Effector memory CD8-positive, alpha-beta T cell (primary cell): ENCODE data around the gene ASB6.

ENCODE experiments used
- ATAC-seq: fragments of 150-1000 bp; cut with Tn5 transposase; replicated peaks from 2 replicates; pipeline ENCODE4 v1.10.0; 2021; ENCODE audit warnings: mild to moderate bottlenecking, moderate library complexity
- DNase-seq, 3 experiments: peaks; one replicate each; pipeline ENCODE4 v3.0.0; 2021
- H3K27ac Mint-ChIP-seq, 2 donors: one replicate each; pipeline ENCODE4 v1.8.0; 2022; ENCODE audit warnings: mild to moderate bottlenecking in 2 of 2, mixed read lengths in 2 of 2, moderate library complexity in 2 of 2
- H3K27me3 Mint-ChIP-seq, 2 donors: one replicate each; pipeline ENCODE4 v1.8.0; 2022; ENCODE audit warnings: mixed read lengths in 2 of 2
- H3K36me3 Mint-ChIP-seq: one replicate; pipeline ENCODE4 v1.8.0; 2022; ENCODE audit warnings: mild to moderate bottlenecking, moderate library complexity, mixed read lengths; ENCODE audit not compliant: insufficient read depth
- H3K4me1 Mint-ChIP-seq, 2 donors: one replicate each; pipeline ENCODE4 v1.8.0; 2022; ENCODE audit warnings: low read depth in 2 of 2, mixed read lengths in 2 of 2
- H3K4me3 Mint-ChIP-seq, 2 donors: one replicate each; pipeline ENCODE4 v1.8.0; 2022; ENCODE audit warnings: mild to moderate bottlenecking in 2 of 2, mixed read lengths in 2 of 2, moderate library complexity in 2 of 2
- H3K9me3 Mint-ChIP-seq, 2 donors: one replicate each; pipeline ENCODE4 v1.8.0; 2022; ENCODE audit warnings: mixed read lengths in 2 of 2

Gene ASB6

DNA sequence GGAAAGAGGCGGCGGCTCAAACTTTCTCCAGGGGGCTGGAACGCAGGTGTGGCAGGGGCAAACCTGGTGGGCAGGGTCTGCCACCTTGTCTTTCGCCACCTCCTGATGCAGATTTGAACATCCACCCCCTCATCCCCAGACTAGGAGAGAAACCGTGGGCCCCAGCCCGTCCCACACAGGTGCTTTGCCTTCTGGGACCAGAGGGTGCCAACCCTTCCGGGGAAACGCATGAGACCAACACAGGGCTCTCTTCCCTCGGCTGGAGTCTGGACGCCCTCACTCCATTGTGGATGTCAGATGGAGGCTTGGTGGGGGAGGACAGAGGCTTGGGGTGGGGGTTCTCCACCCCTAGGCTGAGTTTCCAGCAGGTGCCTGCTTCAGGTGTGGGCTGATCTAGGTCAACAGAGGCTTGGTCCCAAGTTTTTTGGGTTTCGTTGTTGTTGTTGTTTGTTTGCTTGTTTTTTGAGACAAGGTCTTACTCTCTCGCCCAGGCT, 30.6 kb downstream of the ASB6 start:
- H3K9me3 Mint-ChIP-seq, result no peaks in the 10 kb centered on the region
- H3K27ac Mint-ChIP-seq, result peak overlapping the region in 1 of 2 donors; percentile 20
- H3K36me3 Mint-ChIP-seq, result peaks cover 20% of the 10 kb centered on the region
- DNase-seq (no peak), ATAC-seq (no peak)
- peaks cover 0 to 8% of the 10 kb centered on the region in 2 donors for H3K27me3 Mint-ChIP-seq
- peak overlapping the region; percentile 84 to 91 for H3K4me3 Mint-ChIP-seq
- H3K4me1 Mint-ChIP-seq, result peaks cover 34 to 35% of the 10 kb centered on the region in 2 donors

DNA sequence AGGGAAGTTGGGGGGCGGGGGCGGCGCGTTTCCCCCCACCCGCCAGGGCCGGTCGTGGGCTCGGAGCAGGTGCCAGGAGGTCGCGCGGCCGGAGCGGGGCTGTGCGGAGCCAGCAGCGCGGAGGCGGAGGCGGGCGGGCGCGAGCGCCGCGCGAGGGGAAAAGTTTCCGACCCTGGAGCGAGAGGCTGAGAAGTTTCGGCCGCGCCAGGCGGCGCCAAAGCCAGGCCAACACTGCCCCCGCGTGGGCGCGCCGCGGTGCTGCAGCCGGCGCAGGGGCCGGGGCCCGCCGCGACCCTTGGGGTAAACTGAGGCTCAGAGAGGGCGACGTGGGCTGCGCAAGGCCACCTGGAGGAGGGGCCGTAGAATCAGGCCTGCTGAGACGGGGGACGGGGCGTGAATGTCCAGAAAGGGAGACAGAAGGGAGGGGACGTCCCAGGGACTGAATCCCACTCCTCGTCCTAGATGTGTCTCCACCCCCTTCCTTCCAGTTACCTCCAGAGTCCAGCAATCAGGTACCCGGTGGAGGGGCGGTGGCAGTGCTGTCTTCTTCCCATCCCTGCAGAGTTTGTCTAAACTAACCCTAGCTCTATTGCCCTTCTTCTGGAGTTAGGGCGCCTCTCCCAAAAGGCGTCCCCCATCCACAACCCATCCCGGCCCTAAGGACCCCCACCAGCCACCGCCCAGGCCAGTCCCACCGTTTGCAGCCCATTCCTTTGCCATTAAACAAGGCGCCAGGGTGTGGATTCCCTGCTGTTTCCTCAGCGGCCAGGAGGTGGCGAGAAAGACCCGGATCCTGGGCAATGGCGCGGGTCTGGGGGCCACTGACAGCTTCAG, 31.3 kb downstream of the ASB6 start:
- peak overlapping the region in 1 of 2 donors; percentile 20 for H3K27ac Mint-ChIP-seq
- no peaks in the 10 kb centered on the region for H3K9me3 Mint-ChIP-seq
- peaks cover 20% of the 10 kb centered on the region for H3K36me3 Mint-ChIP-seq
- H3K27me3 Mint-ChIP-seq, result peaks cover 0 to 8% of the 10 kb centered on the region in 2 donors
- peaks cover 35 to 40% of the 10 kb centered on the region in 2 donors for H3K4me1 Mint-ChIP-seq
- peak; percentile 65 to 68 (median 67) for DNase-seq
- peak overlapping the region; percentile 84 to 91 for H3K4me3 Mint-ChIP-seq
- peak; percentile 54 for ATAC-seq

DNA sequence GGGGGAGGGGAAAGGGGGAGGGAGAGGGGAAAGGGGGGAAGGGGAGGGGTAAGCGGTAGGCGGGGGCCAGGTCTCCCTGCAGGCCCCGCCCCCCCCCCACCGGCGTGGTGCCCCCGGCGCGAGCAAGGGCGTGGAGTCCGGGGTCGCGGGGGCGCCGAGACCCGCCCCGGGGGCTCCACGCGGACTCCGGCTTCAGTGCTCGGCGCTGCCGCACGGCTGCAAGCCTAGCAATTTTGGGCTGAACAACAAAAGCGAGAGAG, 31.8 kb downstream of the ASB6 start:
- Mint-ChIP-seq H3K27me3 (peaks cover 0 to 8% of the 10 kb centered on the region in 2 donors), H3K36me3 (peaks cover 20% of the 10 kb centered on the region), H3K9me3 (no peaks in the 10 kb centered on the region), H3K27ac (peak overlapping the region; percentile 90 to 96), H3K4me1 (peaks cover 35 to 40% of the 10 kb centered on the region in 2 donors), H3K4me3 (peak overlapping the region; percentile 84 to 91)
- no peak for DNase-seq
- ATAC-seq, result peak; percentile 18

DNA sequence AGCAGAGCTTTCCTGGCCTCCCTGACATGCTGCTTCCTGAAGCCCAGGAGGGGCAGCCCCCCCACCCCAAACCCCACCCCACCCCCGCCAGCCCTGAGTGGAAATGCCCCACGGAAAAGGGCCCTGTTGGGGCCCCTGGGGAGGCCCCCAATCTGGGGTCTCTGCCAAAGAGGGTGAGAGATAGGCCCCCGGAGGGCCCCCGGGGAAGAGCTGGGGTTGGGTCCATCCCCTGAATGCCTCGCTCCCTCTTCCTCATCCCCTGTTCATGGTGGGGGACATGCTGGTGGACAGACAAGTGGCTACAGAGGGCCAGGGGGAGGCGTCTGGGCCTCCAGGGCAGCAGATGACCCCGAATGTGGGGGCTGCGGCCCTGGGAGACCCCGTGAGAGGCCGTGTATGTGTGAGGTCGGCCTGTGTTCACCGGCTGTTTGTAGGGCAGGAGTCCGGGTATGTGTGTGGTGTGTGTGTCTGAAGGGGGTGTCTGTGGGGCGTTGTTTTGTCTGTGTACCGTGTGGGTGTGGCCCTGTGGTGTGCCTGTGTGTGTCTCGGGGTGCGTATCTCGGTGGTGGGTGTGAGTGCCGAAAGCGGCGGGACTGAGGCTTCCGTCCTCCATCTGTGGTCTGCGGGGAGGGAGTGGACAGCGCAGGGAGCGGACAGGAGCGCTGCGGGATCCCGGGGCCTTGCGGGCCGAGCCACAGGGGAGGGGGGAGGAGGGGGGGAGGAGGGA, 32.3 kb downstream of the ASB6 start:
- Mint-ChIP-seq H3K4me1 (peaks cover 38 to 44% of the 10 kb centered on the region in 2 donors), H3K4me3 (peak overlapping the region; percentile 84 to 91), H3K36me3 (peaks cover 20% of the 10 kb centered on the region), H3K27me3 (peaks cover 0 to 8% of the 10 kb centered on the region in 2 donors), H3K9me3 (no peaks in the 10 kb centered on the region), H3K27ac (peak overlapping the region; percentile 90 to 96)
- ATAC-seq (peak; percentile 90), DNase-seq (peak; percentile 75 to 83 (median 78))

DNA sequence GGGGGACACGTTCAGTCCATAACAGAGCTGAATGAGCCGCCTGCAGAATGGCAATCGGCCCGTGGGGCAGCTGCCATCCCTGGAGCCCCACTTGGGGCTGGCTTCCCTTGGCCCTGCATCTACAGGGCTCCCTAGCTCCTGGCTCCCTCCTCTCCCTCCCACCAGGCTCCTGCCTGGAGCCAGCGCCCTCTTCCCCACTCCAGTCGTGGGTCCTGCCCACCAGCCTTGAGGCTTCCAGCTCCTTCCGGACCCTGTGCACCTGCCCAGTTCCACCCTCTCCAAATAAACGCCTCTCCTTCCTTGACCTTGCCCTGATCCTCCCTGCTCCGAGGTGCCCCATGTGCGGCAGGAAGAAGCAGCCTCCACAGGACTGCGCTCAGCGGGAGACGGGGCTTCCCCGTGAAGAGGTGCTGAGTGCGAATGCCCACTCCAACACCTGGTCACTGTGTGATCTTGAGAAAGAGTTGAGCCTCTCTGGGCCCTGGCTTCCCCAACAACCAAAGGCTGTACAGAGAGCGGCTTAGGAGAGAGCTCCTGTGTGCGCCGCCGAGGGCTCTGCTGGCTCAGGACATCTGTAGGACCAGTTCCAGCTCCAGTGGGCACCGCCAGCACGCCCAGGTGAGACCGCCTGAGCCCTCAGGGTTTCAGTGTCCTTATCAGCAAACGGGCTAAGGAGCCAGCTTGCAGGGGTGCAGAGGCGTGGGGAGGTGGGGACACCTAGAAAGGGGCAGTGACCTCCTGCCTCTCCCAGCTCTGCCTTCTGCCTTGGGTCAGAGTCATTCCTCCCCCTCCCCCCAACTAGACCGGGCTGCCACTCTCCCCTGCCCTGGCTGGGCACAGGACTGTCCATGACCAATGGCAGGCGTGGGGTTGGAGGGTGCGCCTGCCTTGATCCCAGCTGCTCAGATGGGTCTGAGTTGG, 33.1 kb downstream of the ASB6 start:
- H3K9me3 Mint-ChIP-seq, result no peaks in the 10 kb centered on the region
- peak overlapping the region; percentile 38 to 61 for H3K4me3 Mint-ChIP-seq
- DNase-seq, result no peak
- peaks cover 0 to 5% of the 10 kb centered on the region in 2 donors for H3K27me3 Mint-ChIP-seq
- H3K27ac Mint-ChIP-seq, result peak overlapping the region; percentile 90 to 96
- H3K36me3 Mint-ChIP-seq, result peaks cover 20% of the 10 kb centered on the region
- H3K4me1 Mint-ChIP-seq, result peaks cover 41 to 48% of the 10 kb centered on the region in 2 donors
- ATAC-seq, result no peak

DNA sequence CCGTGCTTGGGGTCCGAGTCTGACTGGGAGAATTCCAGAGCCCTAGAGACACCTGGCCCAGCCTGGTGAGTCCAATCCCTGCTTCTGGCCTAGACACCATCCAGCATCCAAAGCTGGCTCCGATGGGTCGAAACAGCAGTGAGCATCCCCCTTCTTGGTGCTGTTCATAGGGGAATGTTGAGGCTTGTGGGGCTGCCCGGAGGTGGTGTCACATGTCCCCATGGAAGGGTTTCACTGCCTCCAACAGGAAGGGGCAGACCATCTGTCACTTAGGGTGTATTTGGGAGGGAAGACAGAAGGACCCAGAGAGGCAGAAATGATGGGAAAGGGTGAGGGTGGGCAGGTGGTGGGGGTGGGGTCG, 34.9 kb downstream of the ASB6 start:
- peaks cover 51 to 53% of the 10 kb centered on the region in 2 donors for H3K4me1 Mint-ChIP-seq
- peaks cover 20% of the 10 kb centered on the region for H3K36me3 Mint-ChIP-seq
- H3K4me3 Mint-ChIP-seq, result peak overlapping the region in 1 of 2 donors; percentile 65
- no peaks in the 10 kb centered on the region for H3K9me3 Mint-ChIP-seq
- no peaks in the 10 kb centered on the region for H3K27me3 Mint-ChIP-seq
- DNase-seq, result no peak
- peak overlapping the region; percentile 83 to 90 for H3K27ac Mint-ChIP-seq
- ATAC-seq, result no peak

DNA sequence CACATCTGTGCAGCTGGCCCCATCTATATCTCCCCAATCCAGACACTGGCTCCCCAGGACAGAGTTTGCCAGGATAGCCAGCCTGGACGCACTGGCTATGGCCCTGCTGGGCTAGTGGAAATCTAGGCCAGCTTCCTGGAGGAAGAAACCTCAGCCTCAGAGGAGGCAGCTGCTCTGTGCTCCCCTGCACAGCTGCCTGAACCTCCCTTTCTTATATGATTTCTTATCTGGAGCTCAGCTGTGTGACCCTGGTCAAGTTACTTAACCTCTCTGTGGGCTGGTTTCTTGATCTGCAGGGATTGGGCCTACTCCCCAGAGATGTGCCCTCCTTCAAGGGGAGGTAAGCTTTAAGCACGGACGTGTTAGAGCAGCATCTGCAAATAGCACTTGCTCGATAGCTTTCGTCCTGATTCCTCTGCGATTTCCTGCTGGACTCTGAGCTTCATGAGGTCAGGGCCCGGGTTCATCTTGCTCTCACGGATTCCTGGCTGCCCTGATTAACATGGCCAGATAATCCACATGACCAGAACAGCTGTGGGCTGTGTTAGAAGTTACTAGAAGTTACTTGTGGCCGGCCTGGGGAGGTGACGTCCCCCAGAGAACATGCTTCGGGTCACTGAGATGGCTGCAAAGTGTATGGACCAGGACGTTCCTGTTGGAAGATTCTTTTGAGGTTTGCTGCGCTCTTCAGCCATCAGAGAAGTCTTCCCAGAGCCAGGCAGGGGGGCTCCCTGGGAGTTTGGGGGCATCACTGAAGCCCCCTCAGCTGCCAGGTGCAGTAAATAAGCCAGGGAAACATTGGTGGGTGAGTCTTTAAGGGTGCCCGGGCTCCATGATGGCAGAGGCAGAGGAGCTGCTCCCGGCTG, 35.6 kb downstream of the ASB6 start:
- ATAC-seq (no peak), DNase-seq (no peak)
- Mint-ChIP-seq H3K4me1 (peaks cover 51 to 53% of the 10 kb centered on the region in 2 donors), H3K27ac (peak overlapping the region; percentile 83 to 90), H3K9me3 (no peaks in the 10 kb centered on the region), H3K36me3 (peaks cover 20% of the 10 kb centered on the region), H3K4me3 (no peak overlapping the region), H3K27me3 (no peaks in the 10 kb centered on the region)

DNA sequence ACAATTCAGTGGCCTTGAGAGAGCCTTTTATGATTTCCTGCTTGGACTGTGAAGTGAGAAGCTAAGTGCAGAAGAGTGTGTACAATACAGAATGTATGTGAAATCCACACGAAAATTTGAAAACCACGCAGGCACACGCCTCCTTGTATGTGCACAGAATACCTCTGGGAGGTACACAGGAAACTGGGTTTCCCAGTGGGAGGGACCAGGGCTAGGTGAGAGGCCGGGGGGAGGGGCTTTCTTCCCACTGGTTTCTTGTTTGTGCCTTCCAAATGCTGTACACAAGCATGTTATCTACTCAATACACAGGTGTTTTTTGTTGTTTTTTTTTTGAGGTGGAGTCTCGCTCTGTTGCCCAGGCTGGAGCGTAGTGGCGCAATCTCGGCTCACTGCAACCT, 37.2 kb downstream of the ASB6 start:
- no peaks in the 10 kb centered on the region for H3K27me3 Mint-ChIP-seq

DNA sequence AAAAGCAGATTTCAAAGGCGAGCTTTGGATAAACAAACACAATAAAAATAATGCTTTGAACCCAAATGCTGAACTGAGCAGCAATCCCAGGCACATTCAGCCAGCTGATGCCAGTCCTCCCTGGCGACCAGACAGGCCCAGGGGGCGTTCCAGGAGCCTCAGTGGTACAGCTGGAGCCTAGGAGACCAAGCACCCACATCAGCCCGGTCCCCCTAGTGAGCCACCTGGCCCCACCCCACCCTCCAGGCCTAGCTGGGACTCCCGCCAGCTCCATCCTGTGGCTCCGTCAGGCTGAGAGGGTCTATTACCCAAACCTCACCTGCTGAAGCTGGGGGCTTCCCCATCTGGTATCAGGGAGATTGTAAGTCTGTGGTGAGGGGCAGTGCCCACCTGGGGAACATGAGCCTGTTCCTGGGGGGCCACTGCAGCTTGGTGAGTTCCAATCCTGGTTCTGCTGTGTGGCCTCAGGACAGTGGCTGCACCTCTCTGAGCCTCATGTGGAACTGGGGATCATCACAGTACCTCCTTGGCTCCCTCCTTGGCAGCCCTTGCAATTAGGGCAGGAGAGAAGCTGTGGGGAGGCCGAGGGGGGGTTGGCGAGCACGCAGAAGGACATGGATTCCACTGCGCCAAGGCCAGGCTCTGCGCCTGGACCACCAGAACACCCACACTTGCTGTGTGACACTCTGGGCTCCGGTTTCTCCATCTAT, 37.7 kb downstream of the ASB6 start:
- ATAC-seq (no peak), DNase-seq (no peak)
- H3K4me3 Mint-ChIP-seq, result peak overlapping the region in 1 of 2 donors; percentile 20
- H3K9me3 Mint-ChIP-seq, result no peaks in the 10 kb centered on the region
- peaks cover 37 to 42% of the 10 kb centered on the region in 2 donors for H3K4me1 Mint-ChIP-seq
- H3K27ac Mint-ChIP-seq, result peak overlapping the region in 1 of 2 donors; percentile 80
- no peaks in the 10 kb centered on the region for H3K27me3 Mint-ChIP-seq
- peaks cover 6% of the 10 kb centered on the region for H3K36me3 Mint-ChIP-seq

More for the DNA sequence above, 37.2 kb downstream of the ASB6 start:
- ATAC-seq, result no peak
- H3K36me3 Mint-ChIP-seq, result peaks cover 9% of the 10 kb centered on the region
- H3K4me1 Mint-ChIP-seq, result peaks cover 41 to 45% of the 10 kb centered on the region in 2 donors
- peak overlapping the region in 1 of 2 donors; percentile 80 for H3K27ac Mint-ChIP-seq
- DNase-seq, result no peak
- H3K4me3 Mint-ChIP-seq, result peak overlapping the region in 1 of 2 donors; percentile 20
- no peaks in the 10 kb centered on the region for H3K9me3 Mint-ChIP-seq

DNA sequence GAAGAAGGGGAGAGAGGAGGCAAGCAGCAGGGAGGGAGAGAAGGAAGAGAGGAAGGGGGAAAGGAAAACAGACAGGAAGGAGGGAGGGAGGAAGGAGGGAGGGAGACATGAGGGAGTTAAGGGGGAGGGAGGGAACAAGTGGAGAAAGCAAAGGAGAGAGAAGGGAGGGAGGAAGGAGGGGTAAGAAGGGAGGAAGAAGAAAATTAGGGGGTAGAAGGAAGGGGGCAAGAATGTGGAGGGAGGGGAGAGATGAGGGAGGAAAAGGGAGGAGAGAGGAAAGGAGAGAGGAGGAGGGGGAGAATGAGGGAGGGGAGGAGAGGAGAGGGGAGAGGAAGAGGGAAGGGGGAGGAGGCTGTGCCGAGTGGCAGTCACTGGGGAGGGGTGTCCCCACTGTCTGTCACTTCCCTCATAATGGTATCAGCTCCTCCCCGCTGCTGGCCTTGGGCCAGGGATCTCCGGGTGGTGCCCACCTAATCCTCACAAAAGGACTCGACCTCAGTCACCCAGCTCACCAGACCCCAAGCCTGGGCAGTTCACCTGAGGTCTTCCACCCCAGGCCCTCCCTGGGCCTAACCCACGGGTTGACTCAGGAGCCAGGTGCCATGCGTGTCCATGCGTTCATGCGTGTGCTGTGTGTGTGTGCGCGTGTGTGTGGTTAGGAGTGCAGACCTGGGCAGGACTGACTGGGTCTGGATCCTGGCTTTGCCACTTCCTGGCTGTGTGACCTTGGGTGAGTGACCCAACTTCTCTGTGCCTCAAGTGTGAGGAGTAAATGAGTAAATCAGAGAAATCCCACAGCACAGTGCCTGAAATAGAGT, 39.1 kb downstream of the ASB6 start:
- no peak for DNase-seq
- peak; percentile 47 for ATAC-seq
- H3K27ac Mint-ChIP-seq, result peak overlapping the region; percentile 41 to 64
- H3K4me3 Mint-ChIP-seq, result peak overlapping the region in 1 of 2 donors; percentile 3
- no peaks in the 10 kb centered on the region for H3K9me3 Mint-ChIP-seq
- no peaks in the 10 kb centered on the region for H3K36me3 Mint-ChIP-seq
- H3K4me1 Mint-ChIP-seq, result peaks cover 31 to 40% of the 10 kb centered on the region in 2 donors
- H3K27me3 Mint-ChIP-seq, result peaks cover 8 to 9% of the 10 kb centered on the region in 2 donors

DNA sequence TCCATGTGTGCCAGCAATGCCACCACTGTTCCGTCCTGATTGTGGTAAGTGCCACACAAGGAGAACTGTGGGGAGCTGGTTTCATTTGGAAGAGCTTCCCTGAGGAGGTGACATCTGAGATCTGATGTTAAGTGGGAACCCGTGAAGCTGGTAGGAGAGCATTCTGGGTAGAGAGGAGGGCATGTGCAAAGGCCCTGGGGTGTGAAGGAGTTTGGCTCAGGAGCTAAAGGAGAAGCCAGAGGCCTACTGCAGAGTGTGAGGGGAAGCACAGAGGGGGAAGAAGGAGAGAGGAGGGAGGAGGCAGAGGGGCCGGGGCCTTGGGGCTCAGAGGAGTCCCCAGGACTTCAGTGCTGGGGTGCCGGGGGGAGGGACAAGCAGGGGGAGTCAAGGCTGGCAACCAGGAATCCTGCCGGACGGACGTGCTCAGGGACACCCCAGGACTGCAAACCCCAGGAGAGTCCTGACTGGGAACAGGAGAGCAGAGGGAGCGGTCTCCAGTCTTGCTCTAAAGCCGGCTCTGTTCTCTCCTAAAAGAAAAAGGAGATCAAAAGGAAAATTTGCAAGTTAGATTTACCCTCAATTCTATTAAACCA, 40.8 kb downstream of the ASB6 start:
- H3K27ac Mint-ChIP-seq, result no peak overlapping the region
- DNase-seq (no peak), ATAC-seq (no peak)
- H3K4me1 Mint-ChIP-seq, result peaks cover 28 to 29% of the 10 kb centered on the region in 2 donors
- H3K27me3 Mint-ChIP-seq, result peaks cover 8 to 9% of the 10 kb centered on the region in 2 donors
- no peaks in the 10 kb centered on the region for H3K36me3 Mint-ChIP-seq
- H3K9me3 Mint-ChIP-seq, result no peaks in the 10 kb centered on the region
- no peak overlapping the region for H3K4me3 Mint-ChIP-seq
